Astrocyte of the spinal cord (primary cell): Measurements from ENCODE around the gene ACAD8.

Experiments used
- DNase-seq: peaks from one replicate; pipeline ENCODE4 v3.0.0; 2011; ENCODE audit warnings: low read depth, low spot score
- H3K4me3 ChIP-seq: 2 replicates; pipeline ENCODE4 v1.5.1; 2011; ENCODE audit warnings: low read depth, mild to moderate bottlenecking, low read length, moderate library complexity
- CTCF ChIP-seq: IDR thresholded peaks from 2 replicates; pipeline ENCODE4 v1.5.1; 2012; ENCODE audit warnings: low read depth, mild to moderate bottlenecking, low read length, inconsistent platforms
- in situ Hi-C: cut with HindIII; loops from 2 replicates; pipeline ENCODE4 v1.10.0; 2017; ENCODE audit warnings: low sequenced_read_pairs

Gene ACAD8

DNA sequence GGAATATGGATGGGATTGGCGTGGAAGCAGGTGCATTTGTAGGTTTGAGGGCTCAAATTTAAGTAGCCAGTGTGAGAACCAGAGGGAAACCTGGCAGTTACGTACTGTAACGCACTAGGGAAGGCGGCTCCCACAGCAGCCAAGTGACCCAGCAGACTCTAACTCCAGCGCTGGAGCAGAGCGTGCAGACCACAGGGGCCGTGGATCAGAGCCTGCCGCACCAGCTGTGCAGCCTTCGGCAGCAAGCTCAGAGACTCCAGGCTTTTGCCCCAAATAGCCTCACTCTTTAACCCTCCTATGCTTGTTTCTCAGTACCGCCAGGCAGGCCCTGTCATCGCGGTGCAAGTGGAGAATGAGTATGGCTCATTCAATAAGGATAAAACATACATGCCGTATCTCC lies 35.1 kb downstream of the ACAD8 start:
- no peak for TF ChIP-seq CTCF
- DNase-seq, result no peak
- no peak overlapping the region for H3K4me3 ChIP-seq
- in situ Hi-C loops, result no loop called here

DNA sequence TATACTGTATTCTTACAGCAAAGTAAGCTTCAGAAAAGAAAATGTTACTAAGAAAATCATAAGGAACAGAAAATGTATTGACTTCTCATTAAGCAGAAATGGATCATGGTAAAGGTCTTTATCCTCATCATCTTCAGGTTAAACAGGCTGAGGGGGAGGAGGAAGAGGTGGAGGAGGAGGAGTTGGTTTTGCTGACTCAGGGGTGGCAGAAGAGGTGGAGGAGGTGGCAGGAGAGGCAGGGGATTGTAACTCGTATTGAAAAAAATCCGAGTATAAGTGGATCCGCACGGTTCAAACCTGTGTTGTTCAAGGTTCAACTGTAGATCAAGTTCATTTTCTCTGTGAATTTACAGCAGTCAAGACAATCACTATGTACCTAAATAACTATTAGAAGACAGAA lies 35.8 kb downstream of the ACAD8 start:
- H3K4me3 ChIP-seq, result no peak overlapping the region
- in situ Hi-C loops, result no loop called here
- DNase-seq, result no peak
- TF ChIP-seq CTCF, result no peak

- in situ Hi-C loops, result no loop called here
- H3K4me3 ChIP-seq, result no peak overlapping the region
- no peak for TF ChIP-seq CTCF
- DNase-seq, result no peak
Measured at GRCh38 chr11:134289789-134290188, 36.4 kb downstream of the ACAD8 start.

- DNase-seq, result no peak
- no peak overlapping the region for H3K4me3 ChIP-seq
- TF ChIP-seq CTCF, result no peak
- in situ Hi-C loops, result no loop called here
Measured at GRCh38 chr11:134290646-134291045, 37.3 kb downstream of the ACAD8 start.

DNA sequence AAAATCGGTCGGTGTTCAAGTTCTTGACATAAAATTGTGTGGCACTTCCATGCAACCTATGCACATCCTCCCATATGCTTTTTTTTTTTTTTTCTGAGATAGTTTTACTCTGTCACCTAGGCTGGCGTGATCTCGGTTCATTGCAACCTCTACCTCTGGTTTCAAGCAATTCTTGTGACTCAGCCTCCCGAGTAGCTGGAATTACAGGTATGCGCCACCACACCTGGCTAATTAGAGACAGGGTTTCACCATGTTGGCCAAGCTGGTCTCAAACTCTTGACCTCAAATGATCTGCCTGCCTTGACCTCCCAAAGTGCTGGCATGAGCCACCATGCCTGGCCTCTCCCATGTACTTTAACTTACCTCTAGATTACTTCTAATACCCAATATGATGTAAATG lies 37.8 kb downstream of the ACAD8 start:
- in situ Hi-C loops, result no loop called here
- TF ChIP-seq CTCF, result no peak
- H3K4me3 ChIP-seq, result no peak overlapping the region
- DNase-seq, result no peak

- no peak for TF ChIP-seq CTCF
- no peak for DNase-seq
- in situ Hi-C loops, result no loop called here
- no peak overlapping the region for H3K4me3 ChIP-seq
Measured at GRCh38 chr11:134292661-134293060, 39.3 kb downstream of the ACAD8 start.
